Measurements from ENCODE around the gene CSNK1E. TPM values are rescaled to one million over a fixed set of nuclear protein-coding genes. Genes with fewer than 3 reads are reported as not detected.

The CSNK1E gene
- total RNA-seq, 1 donor from 2014 or later = 154 TPM

GRCh38 chr22:38309614-38310517 is 7.4 kb downstream of the CSNK1E start:
- Mint-ChIP-seq H3K27me3 (ENCODE audit: insufficient read depth) (no peaks in the 10 kb centered on the region), H3K4me1 (ENCODE audit: low read depth) (peaks cover 59% of the 10 kb centered on the region), H3K9me3 (no peaks in the 10 kb centered on the region), H3K4me3 (no peak overlapping the region), H3K27ac (no peak overlapping the region), H3K36me3 (ENCODE audit: low read depth) (peaks cover 26% of the 10 kb centered on the region)
- intact Hi-C loops (cut with micrococcal nuclease) = no loop called here
- DNase-seq (ENCODE audit: low spot score) = no peak

DNA sequence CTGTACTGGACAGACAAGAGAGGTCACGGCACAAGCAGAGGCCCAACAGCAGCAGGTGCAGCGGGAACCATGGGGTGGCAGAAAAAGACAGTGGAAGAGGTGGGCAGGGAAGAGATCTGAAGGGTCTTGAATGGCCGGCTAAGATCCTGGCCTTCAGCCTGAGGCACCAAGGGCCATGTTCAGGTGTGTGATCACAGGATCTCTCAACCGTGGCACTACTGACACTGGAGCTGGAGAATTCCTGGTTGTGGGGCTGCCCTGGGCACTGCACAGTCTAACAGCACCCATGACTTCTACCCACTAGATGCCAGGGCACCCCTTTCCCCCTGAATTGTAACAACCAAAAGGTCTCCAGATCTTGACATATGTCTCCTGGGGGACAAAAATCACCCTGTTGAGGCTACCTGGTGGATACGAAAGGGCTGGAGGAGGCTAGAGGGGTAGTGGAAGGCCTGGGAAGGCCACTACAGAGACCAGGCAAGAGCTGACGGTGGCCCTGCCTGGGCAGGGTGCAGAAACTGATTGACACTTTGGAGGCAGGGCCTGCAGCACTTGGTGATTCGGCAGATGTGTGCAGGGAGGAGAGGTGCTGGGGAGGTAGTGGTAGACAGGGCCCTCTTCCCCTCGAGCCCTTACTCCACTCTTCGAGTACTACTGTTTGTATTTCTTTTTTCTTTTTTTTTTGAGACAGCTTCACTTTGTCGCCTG is 8.3 kb downstream of the CSNK1E start:
- intact Hi-C loops (cut with micrococcal nuclease) = no loop called here
- Mint-ChIP-seq H3K27me3 (ENCODE audit: insufficient read depth) (no peaks in the 10 kb centered on the region), H3K27ac (peak overlapping the region; percentile 38), H3K36me3 (ENCODE audit: low read depth) (peaks cover 29% of the 10 kb centered on the region), H3K9me3 (no peaks in the 10 kb centered on the region), H3K4me3 (no peak overlapping the region), H3K4me1 (ENCODE audit: low read depth) (peaks cover 50% of the 10 kb centered on the region)
- no peak for DNase-seq (ENCODE audit: low spot score)

DNA sequence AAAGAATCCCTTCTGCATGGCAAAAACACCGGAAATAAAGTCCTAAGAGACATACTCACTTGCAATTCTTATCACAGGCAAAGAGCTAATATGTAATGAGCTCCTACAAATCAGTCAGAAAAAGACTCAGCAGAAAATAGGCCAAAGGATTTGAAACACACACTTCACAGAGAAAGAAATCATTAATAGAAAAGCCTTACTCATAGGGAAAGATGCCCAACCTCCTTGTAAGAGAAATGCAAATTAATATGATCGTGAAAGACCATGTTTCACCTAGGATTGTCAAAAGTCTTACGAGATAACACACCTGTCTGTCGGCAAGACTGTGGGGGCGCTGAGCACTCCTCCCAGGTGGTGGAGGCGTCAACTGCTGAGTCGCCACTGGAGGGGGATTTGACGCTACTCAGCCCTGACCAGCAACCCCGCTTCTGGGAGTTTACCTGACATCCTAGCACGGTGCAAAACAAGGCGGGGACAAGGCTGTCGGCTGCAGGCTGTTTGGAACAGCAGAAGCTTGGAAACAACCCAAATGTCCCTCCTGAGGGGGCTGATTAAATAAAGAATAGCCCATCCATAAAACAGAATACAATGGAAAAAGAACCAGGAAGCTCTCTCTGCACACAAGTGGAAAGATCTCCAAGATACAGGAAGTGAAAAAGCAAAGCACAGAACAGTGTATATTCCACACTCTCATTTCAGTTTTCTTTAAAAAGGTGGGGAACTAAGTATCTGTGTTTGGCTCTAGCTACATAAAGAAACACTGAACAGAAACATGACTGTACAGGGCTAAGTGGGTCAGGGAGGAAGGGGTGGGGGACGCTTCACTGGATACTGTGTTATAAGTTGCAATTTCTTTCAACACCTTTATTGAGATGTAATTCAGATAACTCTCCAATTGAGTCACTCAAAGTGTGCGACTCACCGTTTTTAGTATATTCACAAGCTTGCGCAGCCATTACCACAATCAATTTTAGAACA is 11.5 kb downstream of the CSNK1E start:
- H3K4me1 Mint-ChIP-seq (ENCODE audit: low read depth) = peaks cover 20% of the 10 kb centered on the region
- no peak for DNase-seq (ENCODE audit: low spot score)

GRCh38 chr22:38304526-38304925 is 12.7 kb downstream of the CSNK1E start:
- DNase-seq (ENCODE audit: low spot score) = no peak
- Mint-ChIP-seq H3K4me1 (ENCODE audit: low read depth) (peaks cover 18% of the 10 kb centered on the region), H3K4me3 (no peak overlapping the region), H3K27ac (no peak overlapping the region), H3K27me3 (ENCODE audit: insufficient read depth) (no peaks in the 10 kb centered on the region), H3K36me3 (ENCODE audit: low read depth) (peaks cover 23% of the 10 kb centered on the region), H3K9me3 (no peaks in the 10 kb centered on the region)
- intact Hi-C loops (cut with micrococcal nuclease) = no loop called here

More for the DNA sequence above, 11.5 kb downstream of the CSNK1E start:
- H3K36me3 Mint-ChIP-seq (ENCODE audit: low read depth) = peaks cover 14% of the 10 kb centered on the region
- H3K27ac Mint-ChIP-seq = peak overlapping the region; percentile 78
- H3K9me3 Mint-ChIP-seq = no peaks in the 10 kb centered on the region
- intact Hi-C loops (cut with micrococcal nuclease) = no loop called here
- H3K27me3 Mint-ChIP-seq (ENCODE audit: insufficient read depth) = no peaks in the 10 kb centered on the region
- peak overlapping the region; percentile 60 for H3K4me3 Mint-ChIP-seq

DNA sequence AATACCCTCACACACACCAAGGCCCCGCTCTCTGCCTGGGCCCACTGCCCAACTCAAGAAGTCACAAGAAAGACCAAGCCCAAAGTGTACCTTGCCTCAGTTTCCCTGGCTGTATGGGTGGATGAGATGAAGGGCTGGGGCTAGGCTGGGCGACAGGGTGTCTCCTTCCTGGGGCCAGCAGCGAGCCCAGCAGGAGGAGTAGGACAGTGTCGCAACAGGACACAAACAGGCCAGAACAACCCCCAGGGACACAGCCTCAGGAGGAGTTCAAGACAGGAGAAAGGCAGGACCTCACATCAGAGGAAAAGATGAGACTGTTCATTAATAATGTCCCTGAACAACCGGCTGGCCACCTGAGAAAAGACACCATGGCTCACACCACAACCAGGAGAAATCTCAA is 13.3 kb downstream of the CSNK1E start:
- Mint-ChIP-seq H3K27ac (peak overlapping the region; percentile 12), H3K27me3 (ENCODE audit: insufficient read depth) (no peaks in the 10 kb centered on the region), H3K4me1 (ENCODE audit: low read depth) (peaks cover 18% of the 10 kb centered on the region), H3K9me3 (no peaks in the 10 kb centered on the region), H3K4me3 (no peak overlapping the region), H3K36me3 (ENCODE audit: low read depth) (peaks cover 23% of the 10 kb centered on the region)
- intact Hi-C loops (cut with micrococcal nuclease) = no loop called here
- DNase-seq (ENCODE audit: low spot score) = no peak

GRCh38 chr22:38302906-38303305 is 14.3 kb downstream of the CSNK1E start:
- Mint-ChIP-seq H3K27me3 (ENCODE audit: insufficient read depth) (no peaks in the 10 kb centered on the region), H3K36me3 (ENCODE audit: low read depth) (peaks cover 25% of the 10 kb centered on the region), H3K4me3 (no peak overlapping the region), H3K9me3 (no peaks in the 10 kb centered on the region), H3K4me1 (ENCODE audit: low read depth) (peaks cover 18% of the 10 kb centered on the region), H3K27ac (no peak overlapping the region)
- intact Hi-C loops (cut with micrococcal nuclease) = no loop called here
- no peak for DNase-seq (ENCODE audit: low spot score)

- Mint-ChIP-seq H3K36me3 (ENCODE audit: low read depth) (peaks cover 24% of the 10 kb centered on the region), H3K4me3 (no peak overlapping the region), H3K27ac (no peak overlapping the region), H3K4me1 (ENCODE audit: low read depth) (peaks cover 9% of the 10 kb centered on the region), H3K27me3 (ENCODE audit: insufficient read depth) (no peaks in the 10 kb centered on the region), H3K9me3 (no peaks in the 10 kb centered on the region)
- intact Hi-C loops (cut with micrococcal nuclease) = no loop called here
- no peak for DNase-seq (ENCODE audit: low spot score)
Observed at GRCh38 chr22:38300946-38301345, 16.3 kb downstream of the CSNK1E start.

GRCh38 chr22:38300197-38300945 is 16.9 kb downstream of the CSNK1E start:
- DNase-seq (ENCODE audit: low spot score) = no peak
- no peak overlapping the region for H3K4me3 Mint-ChIP-seq
- no peak overlapping the region for H3K27ac Mint-ChIP-seq
- H3K4me1 Mint-ChIP-seq (ENCODE audit: low read depth) = peaks cover 3% of the 10 kb centered on the region
- intact Hi-C loops (cut with micrococcal nuclease) = no loop called here
- H3K27me3 Mint-ChIP-seq (ENCODE audit: insufficient read depth) = no peaks in the 10 kb centered on the region
- H3K36me3 Mint-ChIP-seq (ENCODE audit: low read depth) = peaks cover 24% of the 10 kb centered on the region
- no peaks in the 10 kb centered on the region for H3K9me3 Mint-ChIP-seq

DNA sequence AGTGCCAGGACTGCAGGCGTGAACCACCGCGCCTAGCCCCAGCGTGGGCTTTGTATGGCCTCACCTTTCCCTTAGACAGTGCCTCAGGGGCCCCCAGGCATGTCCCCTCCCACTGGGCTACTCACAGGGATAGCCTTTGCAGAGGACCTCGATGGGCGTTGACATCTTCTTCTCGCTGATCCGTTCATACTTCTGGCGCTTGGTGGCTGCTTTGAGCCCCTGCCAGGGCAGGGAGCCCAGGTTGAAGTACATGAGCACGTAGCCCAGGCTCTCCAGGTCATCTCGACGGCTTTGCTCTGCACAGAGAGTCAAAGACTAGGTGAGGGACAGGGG is 17.5 kb downstream of the CSNK1E start:
- Mint-ChIP-seq H3K27me3 (ENCODE audit: insufficient read depth) (no peaks in the 10 kb centered on the region), H3K9me3 (no peaks in the 10 kb centered on the region), H3K4me3 (no peak overlapping the region), H3K4me1 (ENCODE audit: low read depth) (no peaks in the 10 kb centered on the region), H3K36me3 (ENCODE audit: low read depth) (peaks cover 24% of the 10 kb centered on the region), H3K27ac (no peak overlapping the region)
- intact Hi-C loops (cut with micrococcal nuclease) = no loop called here
- no peak for DNase-seq (ENCODE audit: low spot score)

DNA sequence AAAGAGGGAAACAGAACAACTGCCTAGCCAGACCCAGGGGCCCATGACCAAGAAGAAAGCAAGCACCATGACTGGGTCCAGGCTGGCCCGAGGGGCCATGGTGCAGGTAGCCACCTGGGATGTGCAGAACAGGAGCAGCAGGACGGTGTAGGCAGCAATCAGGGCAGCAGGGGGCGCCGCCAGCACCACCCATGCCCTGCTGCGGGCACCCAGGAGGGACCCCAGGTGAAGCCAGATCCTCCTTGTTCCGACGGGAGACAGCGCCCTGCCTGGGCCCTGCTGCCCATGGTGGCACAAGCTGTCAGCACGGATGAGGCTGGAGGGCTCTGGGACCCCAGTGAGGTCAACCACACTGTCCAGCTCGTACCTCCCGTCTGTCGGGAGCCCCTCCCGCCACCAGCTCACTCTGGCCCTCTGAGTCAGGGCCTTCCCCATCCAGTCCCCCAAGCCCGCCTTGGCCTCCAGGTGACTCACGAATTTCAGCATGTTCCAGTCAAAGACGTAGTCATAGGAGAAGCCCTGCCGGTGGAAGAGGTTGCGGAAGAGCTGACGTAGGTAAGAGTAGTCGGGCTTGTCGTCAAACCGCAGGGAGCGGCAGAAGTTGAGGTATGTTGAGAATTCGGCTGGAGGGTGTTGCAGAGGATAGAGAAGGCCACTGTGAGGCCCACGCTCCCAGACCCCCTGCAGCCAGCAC is 18.8 kb downstream of the CSNK1E start:
- H3K4me1 Mint-ChIP-seq (ENCODE audit: low read depth) = no peaks in the 10 kb centered on the region
- H3K36me3 Mint-ChIP-seq (ENCODE audit: low read depth) = peaks cover 19% of the 10 kb centered on the region
- no peaks in the 10 kb centered on the region for H3K27me3 Mint-ChIP-seq (ENCODE audit: insufficient read depth)
- H3K4me3 Mint-ChIP-seq = no peak overlapping the region
- no peak overlapping the region for H3K27ac Mint-ChIP-seq
- H3K9me3 Mint-ChIP-seq = no peaks in the 10 kb centered on the region
- intact Hi-C loops (cut with micrococcal nuclease) = no loop called here
- no peak for DNase-seq (ENCODE audit: low spot score)

DNA sequence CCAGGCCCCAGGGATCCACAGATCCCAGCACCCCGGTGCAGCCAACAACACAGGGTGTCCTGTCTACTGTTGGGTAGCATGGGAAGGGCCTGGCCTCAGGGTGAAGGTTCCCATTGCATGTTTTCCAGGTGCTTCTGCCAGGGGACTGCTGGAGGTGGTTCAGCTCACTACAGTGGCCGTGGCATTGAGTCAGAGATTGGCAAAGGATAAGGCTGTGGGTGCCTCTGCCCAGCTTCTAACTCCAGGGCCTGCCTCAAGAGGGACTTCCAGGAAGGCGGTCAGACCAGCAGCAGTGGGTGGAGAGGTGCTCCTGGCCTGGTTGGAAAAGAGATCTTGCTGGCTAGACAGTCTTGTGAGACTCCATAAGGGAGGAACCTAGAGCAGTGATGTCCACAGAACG is 20.9 kb downstream of the CSNK1E start:
- no peak for DNase-seq (ENCODE audit: low spot score)
- H3K9me3 Mint-ChIP-seq = no peaks in the 10 kb centered on the region
- H3K36me3 Mint-ChIP-seq (ENCODE audit: low read depth) = peaks cover 18% of the 10 kb centered on the region
- no peak overlapping the region for H3K4me3 Mint-ChIP-seq
- no peaks in the 10 kb centered on the region for H3K27me3 Mint-ChIP-seq (ENCODE audit: insufficient read depth)
- intact Hi-C loops (cut with micrococcal nuclease) = no loop called here
- no peak overlapping the region for H3K27ac Mint-ChIP-seq
- no peaks in the 10 kb centered on the region for H3K4me1 Mint-ChIP-seq (ENCODE audit: low read depth)

DNA sequence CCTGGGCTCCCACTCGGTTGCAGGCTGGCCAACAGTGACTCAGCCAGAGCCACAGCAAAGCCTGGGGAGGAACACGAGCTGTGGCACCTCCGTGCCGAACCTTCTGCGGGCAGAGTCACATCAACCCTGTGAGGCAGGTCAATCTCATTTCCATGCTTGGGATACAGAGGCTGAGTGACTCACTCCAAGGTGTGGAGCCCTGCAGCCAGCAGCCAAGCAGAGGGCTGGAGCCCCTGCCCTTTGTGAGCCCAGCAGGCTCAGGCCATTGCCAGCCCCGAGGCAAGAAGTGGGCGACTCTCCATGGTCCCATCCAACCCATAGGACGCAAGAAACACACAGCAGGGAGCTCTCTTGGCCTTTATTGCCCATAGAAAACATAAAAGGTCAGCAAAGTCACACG is 21.4 kb downstream of the CSNK1E start:
- H3K27ac Mint-ChIP-seq = no peak overlapping the region
- no peaks in the 10 kb centered on the region for H3K27me3 Mint-ChIP-seq (ENCODE audit: insufficient read depth)
- H3K4me3 Mint-ChIP-seq = no peak overlapping the region
- H3K4me1 Mint-ChIP-seq (ENCODE audit: low read depth) = no peaks in the 10 kb centered on the region
- intact Hi-C loops (cut with micrococcal nuclease) = no loop called here
- H3K9me3 Mint-ChIP-seq = no peaks in the 10 kb centered on the region
- H3K36me3 Mint-ChIP-seq (ENCODE audit: low read depth) = peaks cover 17% of the 10 kb centered on the region
- DNase-seq (ENCODE audit: low spot score) = no peak

Measured in activated T-helper 1 cell treated with anti-CD3 and anti-CD28 coated beads, Interleukin-12 subunit alpha, Interleukin-12 subunit beta, Interleukin-2, Interleukin-4 antibody, amounts not matched to agents 30 ng/mL and 10 ng/mL and 1 ng/mL, durations not matched to agents 14 hours and 24 hours and 36 hours (primary cell).